ENCODE measurements around the gene GPR35. TPM values are rescaled to one million over a fixed set of nuclear protein-coding genes. Genes with fewer than 3 reads are reported as not detected.

The GPR35 gene
- polyA plus RNA-seq, 2 donors: 2.1 to 3.1 TPM

GRCh38 chr2:240644171-240644651 is 18.9 kb downstream of the GPR35 start:
- 61 to 67% methylated on average over 14 of the region's 14 CpGs for WGBS, 2 donors

GRCh38 chr2:240644859-240645301 is 19.6 kb downstream of the GPR35 start:
- WGBS, 2 donors: 51 to 54% methylated on average over 8 of the region's 8 CpGs
- Histone ChIP-seq H3K9me3 (ENCODE audit: control insufficient read depth in 2 of 2, insufficient read depth in 1 of 2, low read depth in 1 of 2, low read length in 1 of 2) (no peaks in the 10 kb centered on the region), H3K36me3 (ENCODE audit: control insufficient read depth in 2 of 2, insufficient read depth in 2 of 2, low read length in 1 of 2) (no peaks in the 10 kb centered on the region), H3K27ac (ENCODE audit: low read depth in 2 of 2, low read length in 1 of 2) (no peak overlapping the region), H3K4me3 (ENCODE audit: low read depth in 1 of 2, low read length in 2 of 2) (no peak overlapping the region), H3K4me1 (ENCODE audit: control insufficient read depth in 2 of 2, insufficient read depth in 2 of 2, low read length in 1 of 2) (peaks cover 2 to 5% of the 10 kb centered on the region in 2 donors), H3K27me3 (ENCODE audit: control insufficient read depth in 1 of 2, insufficient read depth in 2 of 2, low read length in 2 of 2) (peaks cover 0 to 6% of the 10 kb centered on the region in 2 donors)

More at GRCh38 chr2:240644171-240644651, 18.9 kb downstream of the GPR35 start:
- H3K27ac ChIP-seq (ENCODE audit: low read depth in 2 of 2, low read length in 1 of 2): no peak overlapping the region
- H3K36me3 ChIP-seq (ENCODE audit: control insufficient read depth in 2 of 2, insufficient read depth in 2 of 2, low read length in 1 of 2): no peaks in the 10 kb centered on the region
- H3K4me1 ChIP-seq (ENCODE audit: control insufficient read depth in 2 of 2, insufficient read depth in 2 of 2, low read length in 1 of 2): peaks cover 2 to 5% of the 10 kb centered on the region in 2 donors
- H3K27me3 ChIP-seq (ENCODE audit: control insufficient read depth in 1 of 2, insufficient read depth in 2 of 2, low read length in 2 of 2): peaks cover 0 to 6% of the 10 kb centered on the region in 2 donors
- H3K4me3 ChIP-seq (ENCODE audit: low read depth in 1 of 2, low read length in 2 of 2): no peak overlapping the region
- H3K9me3 ChIP-seq (ENCODE audit: control insufficient read depth in 2 of 2, insufficient read depth in 1 of 2, low read depth in 1 of 2, low read length in 1 of 2): no peaks in the 10 kb centered on the region

- peaks cover 2 to 5% of the 10 kb centered on the region in 2 donors for H3K4me1 ChIP-seq (ENCODE audit: control insufficient read depth in 2 of 2, insufficient read depth in 2 of 2, low read length in 1 of 2)
- 84 to 90% methylated on average over 10 of the region's 10 CpGs for WGBS, 2 donors
- no peaks in the 10 kb centered on the region for H3K9me3 ChIP-seq (ENCODE audit: control insufficient read depth in 2 of 2, insufficient read depth in 1 of 2, low read depth in 1 of 2, low read length in 1 of 2)
- no peak overlapping the region for H3K4me3 ChIP-seq (ENCODE audit: low read depth in 1 of 2, low read length in 2 of 2)
- H3K36me3 ChIP-seq (ENCODE audit: control insufficient read depth in 2 of 2, insufficient read depth in 2 of 2, low read length in 1 of 2): no peaks in the 10 kb centered on the region
- no peak overlapping the region for H3K27ac ChIP-seq (ENCODE audit: low read depth in 2 of 2, low read length in 1 of 2)
- peaks cover 0 to 6% of the 10 kb centered on the region in 2 donors for H3K27me3 ChIP-seq (ENCODE audit: control insufficient read depth in 1 of 2, insufficient read depth in 2 of 2, low read length in 2 of 2)
These were observed 20.1 kb downstream of the GPR35 start for GRCh38 chr2:240645346-240645745.

- Histone ChIP-seq H3K9me3 (ENCODE audit: control insufficient read depth in 2 of 2, insufficient read depth in 1 of 2, low read depth in 1 of 2, low read length in 1 of 2) (no peaks in the 10 kb centered on the region), H3K4me1 (ENCODE audit: control insufficient read depth in 2 of 2, insufficient read depth in 2 of 2, low read length in 1 of 2) (peaks cover 2 to 5% of the 10 kb centered on the region in 2 donors), H3K27me3 (ENCODE audit: control insufficient read depth in 1 of 2, insufficient read depth in 2 of 2, low read length in 2 of 2) (peaks cover 0 to 6% of the 10 kb centered on the region in 2 donors), H3K36me3 (ENCODE audit: control insufficient read depth in 2 of 2, insufficient read depth in 2 of 2, low read length in 1 of 2) (no peaks in the 10 kb centered on the region), H3K27ac (ENCODE audit: low read depth in 2 of 2, low read length in 1 of 2) (no peak overlapping the region), H3K4me3 (ENCODE audit: low read depth in 1 of 2, low read length in 2 of 2) (no peak overlapping the region)
- WGBS, 2 donors: 84 to 88% methylated on average over 10 of the region's 10 CpGs
These were observed 20.5 kb downstream of the GPR35 start for GRCh38 chr2:240645801-240646175.

GRCh38 chr2:240646176-240646899 is 21.1 kb downstream of the GPR35 start:
- 79 to 81% methylated on average over 36 of the region's 36 CpGs for WGBS, 2 donors
- peaks cover 0 to 6% of the 10 kb centered on the region in 2 donors for H3K27me3 ChIP-seq (ENCODE audit: control insufficient read depth in 1 of 2, insufficient read depth in 2 of 2, low read length in 2 of 2)
- H3K4me3 ChIP-seq (ENCODE audit: low read depth in 1 of 2, low read length in 2 of 2): no peak overlapping the region
- H3K36me3 ChIP-seq (ENCODE audit: control insufficient read depth in 2 of 2, insufficient read depth in 2 of 2, low read length in 1 of 2): no peaks in the 10 kb centered on the region
- no peaks in the 10 kb centered on the region for H3K9me3 ChIP-seq (ENCODE audit: control insufficient read depth in 2 of 2, insufficient read depth in 1 of 2, low read depth in 1 of 2, low read length in 1 of 2)
- no peak overlapping the region for H3K27ac ChIP-seq (ENCODE audit: low read depth in 2 of 2, low read length in 1 of 2)
- peaks cover 2 to 5% of the 10 kb centered on the region in 2 donors for H3K4me1 ChIP-seq (ENCODE audit: control insufficient read depth in 2 of 2, insufficient read depth in 2 of 2, low read length in 1 of 2)

- 72 to 76% methylated on average over 30 of the region's 30 CpGs for WGBS, 2 donors
- no peak overlapping the region for H3K27ac ChIP-seq (ENCODE audit: low read depth in 2 of 2, low read length in 1 of 2)
These were observed 21.7 kb downstream of the GPR35 start for GRCh38 chr2:240646900-240647502.

GRCh38 chr2:240647503-240648154 is 22.3 kb downstream of the GPR35 start:
- H3K9me3 ChIP-seq (ENCODE audit: control insufficient read depth in 2 of 2, insufficient read depth in 1 of 2, low read depth in 1 of 2, low read length in 1 of 2): no peaks in the 10 kb centered on the region
- peaks cover 2 to 5% of the 10 kb centered on the region in 2 donors for H3K4me1 ChIP-seq (ENCODE audit: control insufficient read depth in 2 of 2, insufficient read depth in 2 of 2, low read length in 1 of 2)
- no peak overlapping the region for H3K27ac ChIP-seq (ENCODE audit: low read depth in 2 of 2, low read length in 1 of 2)
- peaks cover 0 to 6% of the 10 kb centered on the region in 2 donors for H3K27me3 ChIP-seq (ENCODE audit: control insufficient read depth in 1 of 2, insufficient read depth in 2 of 2, low read length in 2 of 2)
- no peak overlapping the region for H3K4me3 ChIP-seq (ENCODE audit: low read depth in 1 of 2, low read length in 2 of 2)
- 66 to 68% methylated on average over 22 of the region's 22 CpGs for WGBS, 2 donors
- H3K36me3 ChIP-seq (ENCODE audit: control insufficient read depth in 2 of 2, insufficient read depth in 2 of 2, low read length in 1 of 2): no peaks in the 10 kb centered on the region

More at GRCh38 chr2:240646900-240647502, 21.7 kb downstream of the GPR35 start:
- peaks cover 0 to 6% of the 10 kb centered on the region in 2 donors for H3K27me3 ChIP-seq (ENCODE audit: control insufficient read depth in 1 of 2, insufficient read depth in 2 of 2, low read length in 2 of 2)
- H3K9me3 ChIP-seq (ENCODE audit: control insufficient read depth in 2 of 2, insufficient read depth in 1 of 2, low read depth in 1 of 2, low read length in 1 of 2): no peaks in the 10 kb centered on the region
- no peaks in the 10 kb centered on the region for H3K36me3 ChIP-seq (ENCODE audit: control insufficient read depth in 2 of 2, insufficient read depth in 2 of 2, low read length in 1 of 2)
- no peak overlapping the region for H3K4me3 ChIP-seq (ENCODE audit: low read depth in 1 of 2, low read length in 2 of 2)
- peaks cover 2 to 5% of the 10 kb centered on the region in 2 donors for H3K4me1 ChIP-seq (ENCODE audit: control insufficient read depth in 2 of 2, insufficient read depth in 2 of 2, low read length in 1 of 2)

GRCh38 chr2:240648155-240648649 is 22.9 kb downstream of the GPR35 start:
- 77 to 82% methylated on average over 6 of the region's 6 CpGs for WGBS, 2 donors
- peaks cover 0 to 6% of the 10 kb centered on the region in 2 donors for H3K27me3 ChIP-seq (ENCODE audit: control insufficient read depth in 1 of 2, insufficient read depth in 2 of 2, low read length in 2 of 2)
- H3K4me3 ChIP-seq (ENCODE audit: low read depth in 1 of 2, low read length in 2 of 2): no peak overlapping the region

GRCh38 chr2:240648650-240649275 is 23.5 kb downstream of the GPR35 start:
- peaks cover 0 to 6% of the 10 kb centered on the region in 2 donors for H3K27me3 ChIP-seq (ENCODE audit: control insufficient read depth in 1 of 2, insufficient read depth in 2 of 2, low read length in 2 of 2)
- H3K4me3 ChIP-seq (ENCODE audit: low read depth in 1 of 2, low read length in 2 of 2): no peak overlapping the region
- H3K9me3 ChIP-seq (ENCODE audit: control insufficient read depth in 2 of 2, insufficient read depth in 1 of 2, low read depth in 1 of 2, low read length in 1 of 2): no peaks in the 10 kb centered on the region
- WGBS, 2 donors: 28 to 34% methylated on average over 19 of the region's 19 CpGs
- H3K4me1 ChIP-seq (ENCODE audit: control insufficient read depth in 2 of 2, insufficient read depth in 2 of 2, low read length in 1 of 2): peaks cover 2 to 5% of the 10 kb centered on the region in 2 donors
- H3K36me3 ChIP-seq (ENCODE audit: control insufficient read depth in 2 of 2, insufficient read depth in 2 of 2, low read length in 1 of 2): no peaks in the 10 kb centered on the region
- H3K27ac ChIP-seq (ENCODE audit: low read depth in 2 of 2, low read length in 1 of 2): no peak overlapping the region

More at GRCh38 chr2:240648155-240648649, 22.9 kb downstream of the GPR35 start:
- Histone ChIP-seq H3K9me3 (ENCODE audit: control insufficient read depth in 2 of 2, insufficient read depth in 1 of 2, low read depth in 1 of 2, low read length in 1 of 2) (no peaks in the 10 kb centered on the region), H3K36me3 (ENCODE audit: control insufficient read depth in 2 of 2, insufficient read depth in 2 of 2, low read length in 1 of 2) (no peaks in the 10 kb centered on the region), H3K27ac (ENCODE audit: low read depth in 2 of 2, low read length in 1 of 2) (no peak overlapping the region), H3K4me1 (ENCODE audit: control insufficient read depth in 2 of 2, insufficient read depth in 2 of 2, low read length in 1 of 2) (peaks cover 2 to 5% of the 10 kb centered on the region in 2 donors)

All from esophagus (tissue), 2 donors.